Naive B cell (primary cell): ENCODE data around the gene ZNF219. TPM values are rescaled to one million over a fixed set of nuclear protein-coding genes. Genes with fewer than 3 reads are reported as not detected.

Experiments
- ATAC-seq, 2 donors: fragments of 150-1000 bp; cut with Tn5 transposase; 2 replicates each; pipeline ENCODE4 v1.10.0; 2021; ENCODE audit warnings: low read depth in 2 of 2, mild to moderate bottlenecking in 2 of 2, moderate library complexity in 2 of 2
- DNase-seq: peaks from one replicate; pipeline ENCODE4 v3.0.0; 2022
- H3K27ac Mint-ChIP-seq, 6 donors: one replicate each; pipeline ENCODE4 v1.8.0; 2020 to 2022; ENCODE audit warnings: mild to moderate bottlenecking in 6 of 6, mixed read lengths in 6 of 6, moderate library complexity in 5 of 6, inconsistent platforms in 2 of 6
- H3K27me3 Mint-ChIP-seq, 3 donors: one replicate each; pipeline ENCODE4 v1.8.0; 2021 to 2022; ENCODE audit warnings: mixed read lengths in 3 of 3, mild to moderate bottlenecking in 1 of 3
- H3K36me3 Mint-ChIP-seq, 2 donors: one replicate each; pipeline ENCODE4 v1.8.0; 2020 to 2022; ENCODE audit warnings: mixed read lengths in 2 of 2, inconsistent platforms in 1 of 2, mild to moderate bottlenecking in 1 of 2
- H3K4me1 Mint-ChIP-seq, 3 donors: one replicate each; pipeline ENCODE4 v1.8.0; 2020 to 2022; ENCODE audit warnings: mixed read lengths in 3 of 3, inconsistent platforms in 1 of 3, mild to moderate bottlenecking in 1 of 3, moderate library complexity in 1 of 3
- H3K4me3 Mint-ChIP-seq, 8 donors: one replicate each; pipeline ENCODE4 v1.8.0; 2020 to 2022; ENCODE audit warnings: mild to moderate bottlenecking in 8 of 8, mixed read lengths in 8 of 8, moderate library complexity in 8 of 8, inconsistent platforms in 2 of 8
- H3K9me3 Mint-ChIP-seq, 7 donors: one replicate each; pipeline ENCODE4 v1.8.0; 2020 to 2022; ENCODE audit warnings: mixed read lengths in 7 of 7, mild to moderate bottlenecking in 5 of 7, inconsistent platforms in 2 of 7, moderate library complexity in 1 of 7
- polyA plus RNA-seq, 6 donors: library from polyadenylated mRNA; unstranded; fragments of 300-500 nt; fragmentation: Illumina TruSeq; gene quantifications; one replicate each; pipeline ENCODE4 v1.2.3, GENCODE V29; 2021; ENCODE audit warnings: low read depth in 6 of 6

ZNF219 gene
- polyA plus RNA-seq, 6 donors from 2014 or later: 0.13 to 1.1 (median 0.56) TPM; not detected in 2

DNA sequence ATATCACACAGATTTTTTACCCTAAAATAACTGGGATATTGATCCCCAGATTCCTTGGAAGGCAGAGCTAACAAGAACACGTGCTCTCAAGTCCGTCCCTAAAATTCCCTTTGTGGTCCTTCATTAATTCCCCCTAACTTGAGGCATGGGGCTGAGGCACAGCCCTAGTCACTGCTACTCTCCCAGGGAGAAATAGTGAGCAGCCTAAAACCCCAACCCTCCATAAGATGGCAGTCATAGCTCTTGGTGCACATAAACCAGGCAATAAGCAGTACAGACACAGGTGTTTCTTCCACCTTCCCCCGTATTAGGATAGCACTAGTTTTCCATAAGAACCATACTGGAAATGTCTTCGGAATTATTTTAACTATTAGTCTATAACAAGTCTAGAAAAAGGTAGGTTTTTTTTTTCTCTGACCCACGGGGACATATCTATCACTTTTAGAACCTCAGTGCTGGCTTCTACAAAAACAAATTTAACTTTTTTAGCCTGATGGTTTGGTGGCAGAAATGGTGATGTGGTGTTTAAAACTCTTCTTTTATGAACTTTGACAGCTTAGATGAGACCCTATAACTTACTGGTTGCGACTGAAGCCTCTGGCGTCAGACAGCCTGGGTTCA lies 31.5 kb downstream of the ZNF219 start:
- Mint-ChIP-seq H3K27ac (peak overlapping the region in 1 of 6 donors; percentile 52), H3K9me3 (no peaks in the 10 kb centered on the region), H3K4me3 (peak overlapping the region in 1 of 8 donors; percentile 12), H3K36me3 (no peaks in the 10 kb centered on the region), H3K27me3 (peaks cover 14 to 59% (median 35%) of the 10 kb centered on the region in 3 donors), H3K4me1 (peaks cover 31 to 34% (median 32%) of the 10 kb centered on the region in 3 donors)
- no peak for DNase-seq
- ATAC-seq: no peak

DNA sequence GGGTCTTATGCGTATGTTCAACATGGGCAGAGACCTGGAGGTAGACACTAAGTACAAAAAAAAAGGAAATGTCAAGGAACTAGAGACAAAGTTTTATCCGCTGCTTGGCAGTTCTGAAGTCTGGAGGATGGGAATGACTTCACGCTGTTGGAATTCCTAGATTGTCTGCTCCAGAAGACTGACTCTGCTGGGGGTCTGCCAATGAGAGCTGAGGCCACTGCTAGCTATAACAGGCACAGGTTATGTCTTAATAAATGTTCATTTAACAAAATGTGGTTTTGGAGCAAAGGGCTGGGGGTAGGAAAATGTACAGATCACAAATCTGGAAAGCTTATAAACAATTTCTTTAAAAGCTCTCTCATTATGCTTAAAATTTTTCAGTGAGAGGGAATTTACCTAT lies 35.0 kb downstream of the ZNF219 start:
- no peak overlapping the region for H3K4me3 Mint-ChIP-seq
- no peaks in the 10 kb centered on the region for H3K36me3 Mint-ChIP-seq
- no peak for DNase-seq
- peaks cover 22 to 52% (median 42%) of the 10 kb centered on the region in 3 donors for H3K27me3 Mint-ChIP-seq
- H3K4me1 Mint-ChIP-seq: peaks cover under 1 to 4% (median 2%) of the 10 kb centered on the region in 3 donors
- no peaks in the 10 kb centered on the region for H3K9me3 Mint-ChIP-seq
- no peak for ATAC-seq
- H3K27ac Mint-ChIP-seq: no peak overlapping the region

GRCh38 chr14:21061347-21061668 lies 37.1 kb downstream of the ZNF219 start:
- Mint-ChIP-seq H3K4me3 (no peak overlapping the region), H3K9me3 (no peaks in the 10 kb centered on the region), H3K27me3 (peaks cover 20 to 47% (median 40%) of the 10 kb centered on the region in 3 donors), H3K36me3 (no peaks in the 10 kb centered on the region), H3K27ac (no peak overlapping the region), H3K4me1 (no peaks in the 10 kb centered on the region)
- ATAC-seq (no peak), DNase-seq (no peak)

- H3K27me3 Mint-ChIP-seq: peaks cover 20 to 41% (median 35%) of the 10 kb centered on the region in 3 donors
- no peaks in the 10 kb centered on the region for H3K9me3 Mint-ChIP-seq
- no peak for ATAC-seq
Observed at GRCh38 chr14:21060614-21061346, 37.7 kb downstream of the ZNF219 start.

DNA sequence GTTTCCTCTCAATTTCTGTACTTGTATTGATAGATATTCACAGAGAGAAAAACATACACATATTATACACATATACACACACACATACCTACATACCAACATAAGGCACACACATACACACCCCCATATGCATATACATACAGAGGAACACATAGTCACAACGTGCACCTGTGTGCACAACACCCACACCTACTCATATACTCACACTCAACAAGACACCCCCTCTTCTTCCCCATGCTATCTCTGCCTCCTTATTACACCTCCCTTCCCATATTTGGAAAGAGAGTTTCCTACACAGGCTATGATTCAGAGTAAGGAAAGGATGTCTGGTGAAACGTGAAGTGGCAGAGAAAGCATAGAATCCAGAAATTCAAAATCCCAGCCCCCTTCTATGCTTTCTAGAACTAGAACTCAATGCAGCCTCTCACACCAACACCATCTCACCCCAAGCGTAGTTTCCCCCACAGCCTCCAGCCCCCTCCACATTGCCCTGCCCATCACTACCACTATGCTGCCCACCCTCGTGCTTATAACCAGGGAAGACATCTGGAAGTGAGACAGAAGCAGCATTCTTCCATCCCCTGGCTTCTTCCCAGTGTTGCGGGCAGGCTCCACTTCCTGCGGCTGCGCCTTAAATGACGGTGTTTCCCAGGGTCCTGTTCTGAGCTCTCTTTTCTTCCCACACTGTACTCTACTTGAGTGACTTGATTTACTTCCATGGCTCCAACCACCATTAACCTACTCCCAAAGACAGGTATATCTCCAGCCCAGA lies 38.4 kb downstream of the ZNF219 start:
- ATAC-seq (no peak), DNase-seq (no peak)
- Mint-ChIP-seq H3K36me3 (no peaks in the 10 kb centered on the region), H3K4me3 (no peak overlapping the region), H3K9me3 (no peaks in the 10 kb centered on the region), H3K4me1 (no peaks in the 10 kb centered on the region), H3K27ac (peak overlapping the region in 1 of 6 donors; percentile 13), H3K27me3 (peaks cover 20 to 34% (median 28%) of the 10 kb centered on the region in 3 donors)

More at GRCh38 chr14:21060614-21061346, 37.7 kb downstream of the ZNF219 start:
- no peaks in the 10 kb centered on the region for H3K36me3 Mint-ChIP-seq
- no peak overlapping the region for H3K4me3 Mint-ChIP-seq
- DNase-seq: no peak
- H3K4me1 Mint-ChIP-seq: no peaks in the 10 kb centered on the region
- no peak overlapping the region for H3K27ac Mint-ChIP-seq

- no peaks in the 10 kb centered on the region for H3K9me3 Mint-ChIP-seq
- H3K27me3 Mint-ChIP-seq: peaks cover 20 to 33% (median 28%) of the 10 kb centered on the region in 3 donors
Observed at GRCh38 chr14:21058903-21059302, 39.6 kb downstream of the ZNF219 start.

GRCh38 chr14:21057803-21058675 lies 40.4 kb downstream of the ZNF219 start, which contains the start of gene RNASE8:
TSS of gene RNASE8 (plus strand) at chr14:21057822. CDS start at chr14:21057893, 71 bp downstream.
- Mint-ChIP-seq H3K27ac (no peak within 1 kb of the TSS), H3K4me1 (no peaks in the 10 kb centered on the region), H3K36me3 (no peaks in the 10 kb centered on the region), H3K4me3 (no peak within 1 kb of the TSS), H3K9me3 (no peaks in the 10 kb centered on the region), H3K27me3 (peaks cover 20 to 28% (median 28%) of the 10 kb centered on the region in 3 donors)
- ATAC-seq (no peak), DNase-seq (no peak)

More at GRCh38 chr14:21058903-21059302, 39.6 kb downstream of the ZNF219 start:
- H3K27ac Mint-ChIP-seq: no peak overlapping the region
- ATAC-seq (no peak), DNase-seq (no peak)
- H3K36me3 Mint-ChIP-seq: no peaks in the 10 kb centered on the region
- H3K4me3 Mint-ChIP-seq: no peak overlapping the region
- no peaks in the 10 kb centered on the region for H3K4me1 Mint-ChIP-seq

GRCh38 chr14:21056520-21057163 lies 41.8 kb downstream of the ZNF219 start:
- H3K4me3 Mint-ChIP-seq: no peak overlapping the region
- no peak for DNase-seq
- no peak overlapping the region for H3K27ac Mint-ChIP-seq
- H3K9me3 Mint-ChIP-seq: no peaks in the 10 kb centered on the region
- no peaks in the 10 kb centered on the region for H3K4me1 Mint-ChIP-seq
- ATAC-seq: no peak
- H3K36me3 Mint-ChIP-seq: no peaks in the 10 kb centered on the region
- peaks cover 14 to 34% (median 28%) of the 10 kb centered on the region in 3 donors for H3K27me3 Mint-ChIP-seq

- DNase-seq (no peak), ATAC-seq (no peak)
- Mint-ChIP-seq H3K4me1 (no peaks in the 10 kb centered on the region), H3K36me3 (no peaks in the 10 kb centered on the region), H3K27ac (no peak overlapping the region), H3K4me3 (no peak overlapping the region), H3K9me3 (no peaks in the 10 kb centered on the region), H3K27me3 (peaks cover 13 to 26% (median 21%) of the 10 kb centered on the region in 3 donors)
Observed at GRCh38 chr14:21055432-21056117, 42.9 kb downstream of the ZNF219 start.

- H3K27ac Mint-ChIP-seq: no peak overlapping the region
- H3K9me3 Mint-ChIP-seq: no peaks in the 10 kb centered on the region
- no peaks in the 10 kb centered on the region for H3K4me1 Mint-ChIP-seq
- peaks cover 11 to 18% (median 13%) of the 10 kb centered on the region in 3 donors for H3K27me3 Mint-ChIP-seq
- no peaks in the 10 kb centered on the region for H3K36me3 Mint-ChIP-seq
- no peak for ATAC-seq
- H3K4me3 Mint-ChIP-seq: no peak overlapping the region
- no peak for DNase-seq
Observed at GRCh38 chr14:21054768-21055145, 43.7 kb downstream of the ZNF219 start.

- peak overlapping the region in 1 of 6 donors; percentile 7 for H3K27ac Mint-ChIP-seq
- no peak for ATAC-seq
- H3K9me3 Mint-ChIP-seq: no peaks in the 10 kb centered on the region
- H3K4me3 Mint-ChIP-seq: no peak overlapping the region
- no peaks in the 10 kb centered on the region for H3K4me1 Mint-ChIP-seq
- H3K36me3 Mint-ChIP-seq: no peaks in the 10 kb centered on the region
- peaks cover 8 to 14% (median 10%) of the 10 kb centered on the region in 3 donors for H3K27me3 Mint-ChIP-seq
- no peak for DNase-seq
Observed at GRCh38 chr14:21054123-21054767, 44.2 kb downstream of the ZNF219 start.
